Neural progenitor cell (in vitro differentiated cells): ENCODE measurements around the gene HDAC4. TPM values are rescaled to one million over a fixed set of nuclear protein-coding genes. Genes with fewer than 3 reads are reported as not detected.
A peak's percentile ranks its signal among the peaks of the same experiment; 100 is the strongest.

Experiments
- DNase-seq: peaks from one replicate; pipeline ENCODE4 v3.0.0-alpha.2; 2016; ENCODE audit warnings: low spot score
- H2AFZ ChIP-seq: fragments of 200-600 bp; sonication (generic); replicated peaks from 2 replicates; pipeline ENCODE4 v1.6.1; 2016; ENCODE audit warnings: antibody characterized with exemption
- H3F3A ChIP-seq: fragments of 200-600 bp; sonication (generic); 2 replicates; pipeline ENCODE4 v1.6.1; 2016; ENCODE audit warnings: antibody characterized with exemption, low read depth
- H3K27ac ChIP-seq: fragments of 200-600 bp; sonication (generic); 2 replicates; pipeline ENCODE4 v1.5.1; 2016; ENCODE audit warnings: mild to moderate bottlenecking
- H3K27me3 ChIP-seq: fragments of 200-600 bp; sonication (generic); 2 replicates; pipeline ENCODE4 v1.6.1; 2016; ENCODE audit warnings: mild to moderate bottlenecking, moderate library complexity
- H3K36me3 ChIP-seq: fragments of 200-600 bp; sonication (generic); 2 replicates; pipeline ENCODE4 v1.5.1; 2016
- H3K4me1 ChIP-seq: fragments of 200-600 bp; sonication (generic); 2 replicates; pipeline ENCODE4 v1.6.1; 2016; ENCODE audit warnings: mixed run types
- H3K4me2 ChIP-seq: fragments of 200-600 bp; sonication (generic); 2 replicates; pipeline ENCODE4 v1.6.1; 2016
- H3K4me3 ChIP-seq: fragments of 200-600 bp; sonication (generic); 2 replicates; pipeline ENCODE4 v1.5.1; 2016
- H3K79me2 ChIP-seq: fragments of 200-600 bp; sonication (generic); 2 replicates; pipeline ENCODE4 v1.6.1; 2016; ENCODE audit warnings: low read depth
- H3K9ac ChIP-seq: fragments of 200-600 bp; sonication (generic); 2 replicates; pipeline ENCODE4 v1.6.1; 2016
- H3K9me3 ChIP-seq: fragments of 200-600 bp; sonication (generic); 2 replicates; pipeline ENCODE4 v1.5.1; 2016; ENCODE audit warnings: low read depth
- H4K20me1 ChIP-seq: fragments of 200-600 bp; sonication (generic); 2 replicates; pipeline ENCODE4 v1.6.1; 2016; ENCODE audit warnings: low read depth
- H3K27ac Mint-ChIP-seq: 3 replicates; pipeline ENCODE4 v1.8.0; 2021; ENCODE audit warnings: mixed read lengths
- H3K27me3 Mint-ChIP-seq: 2 replicates; pipeline ENCODE4 v1.8.0; 2022; ENCODE audit warnings: low read depth, mild to moderate bottlenecking, inconsistent platforms, moderate library complexity, mixed read lengths; ENCODE audit not compliant: insufficient read depth
- H3K36me3 Mint-ChIP-seq: 3 replicates; pipeline ENCODE4 v1.8.0; 2021; ENCODE audit warnings: mixed read lengths
- H3K4me1 Mint-ChIP-seq: 3 replicates; pipeline ENCODE4 v1.8.0; 2021; ENCODE audit warnings: mixed read lengths
- H3K4me3 Mint-ChIP-seq: 3 replicates; pipeline ENCODE4 v1.8.0; 2021; ENCODE audit warnings: mild to moderate bottlenecking, moderate library complexity, mixed read lengths
- H3K9me3 Mint-ChIP-seq: 3 replicates; pipeline ENCODE4 v1.8.0; 2020; ENCODE audit warnings: mixed read lengths
- EZH2 ChIP-seq: fragments of 200-600 bp; sonication (generic); IDR thresholded peaks from 2 replicates; pipeline ENCODE4 v1.6.1; 2017; ENCODE audit warnings: antibody characterized with exemption, mild to moderate bottlenecking, moderate library complexity
- EZH2phosphoT487 ChIP-seq: fragments of 200-600 bp; sonication (generic); IDR thresholded peaks from 2 replicates; pipeline ENCODE4 v1.6.1; 2017; ENCODE audit warnings: antibody characterized with exemption
- total RNA-seq: library from RNA; depleted of rRNA; stranded (reverse); fragments of >200 nt; gene quantifications from 2 replicates; pipeline ENCODE4 v1.2.3, GENCODE V29; 2015; ENCODE audit warnings: low replicate concordance
- TF ChIP-seq, protein P1 (sequence below): fragments of 200-600 bp; sonication (generic); IDR thresholded peaks from 2 replicates; pipeline ENCODE4 v1.5.1; 2017; ENCODE audit warnings: antibody characterized with exemption, mild to moderate bottlenecking

Gene HDAC4
- total RNA-seq, 1 donor from 2014 or later: 36.0 TPM

DNA sequence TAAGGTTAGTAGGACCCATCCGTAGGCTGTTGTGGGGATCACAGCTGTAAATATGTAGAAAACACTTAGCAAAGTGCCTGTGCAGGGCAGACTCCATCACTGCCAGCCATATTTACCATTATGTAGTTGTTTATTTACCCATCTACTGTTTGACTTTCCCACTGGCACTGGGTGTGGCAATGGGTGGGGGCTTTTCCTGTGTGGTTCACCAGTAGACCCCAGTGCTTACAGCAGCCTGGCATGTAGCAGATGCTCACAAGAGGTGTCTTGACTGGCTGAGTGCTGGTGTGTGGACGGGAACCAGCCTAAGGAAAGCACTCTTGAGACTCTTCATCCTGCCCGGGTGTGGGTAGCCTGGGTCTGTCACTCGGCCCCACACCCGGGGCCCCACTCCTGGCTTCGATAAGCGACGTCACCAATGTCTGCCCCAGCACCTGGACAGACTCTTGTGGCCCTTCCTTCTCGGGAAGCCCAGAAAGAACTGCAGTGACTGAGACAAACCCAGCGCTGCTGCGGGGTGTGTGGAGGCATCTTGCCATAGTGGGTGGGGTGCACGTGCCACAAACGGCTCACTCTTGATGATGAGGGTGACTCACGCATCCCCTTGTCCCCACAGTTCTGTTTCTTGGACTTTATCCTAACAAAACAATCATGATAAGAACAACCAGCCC lies 78.3 kb downstream of the HDAC4 start:
- no peak overlapping the region for H3K27ac Mint-ChIP-seq
- no peak for DNase-seq
- no peak for TF ChIP-seq EZH2phosphoT487
- TF ChIP-seq, protein P1, sequence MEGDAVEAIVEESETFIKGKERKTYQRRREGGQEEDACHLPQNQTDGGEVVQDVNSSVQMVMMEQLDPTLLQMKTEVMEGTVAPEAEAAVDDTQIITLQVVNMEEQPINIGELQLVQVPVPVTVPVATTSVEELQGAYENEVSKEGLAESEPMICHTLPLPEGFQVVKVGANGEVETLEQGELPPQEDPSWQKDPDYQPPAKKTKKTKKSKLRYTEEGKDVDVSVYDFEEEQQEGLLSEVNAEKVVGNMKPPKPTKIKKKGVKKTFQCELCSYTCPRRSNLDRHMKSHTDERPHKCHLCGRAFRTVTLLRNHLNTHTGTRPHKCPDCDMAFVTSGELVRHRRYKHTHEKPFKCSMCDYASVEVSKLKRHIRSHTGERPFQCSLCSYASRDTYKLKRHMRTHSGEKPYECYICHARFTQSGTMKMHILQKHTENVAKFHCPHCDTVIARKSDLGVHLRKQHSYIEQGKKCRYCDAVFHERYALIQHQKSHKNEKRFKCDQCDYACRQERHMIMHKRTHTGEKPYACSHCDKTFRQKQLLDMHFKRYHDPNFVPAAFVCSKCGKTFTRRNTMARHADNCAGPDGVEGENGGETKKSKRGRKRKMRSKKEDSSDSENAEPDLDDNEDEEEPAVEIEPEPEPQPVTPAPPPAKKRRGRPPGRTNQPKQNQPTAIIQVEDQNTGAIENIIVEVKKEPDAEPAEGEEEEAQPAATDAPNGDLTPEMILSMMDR: no peak
- TF ChIP-seq EZH2: no peak
- H3K4me1 ChIP-seq: peaks cover 28% of the 10 kb centered on the region
- peaks cover 92% of the 10 kb centered on the region for H3K79me2 ChIP-seq
- H3K4me1 Mint-ChIP-seq: peaks cover 36% of the 10 kb centered on the region
- H3K36me3 ChIP-seq: no peaks in the 10 kb centered on the region
- H3F3A ChIP-seq: peaks cover 6% of the 10 kb centered on the region
- H3K4me3 ChIP-seq: no peak overlapping the region
- no peak overlapping the region for H3K4me3 Mint-ChIP-seq
- H3K9me3 Mint-ChIP-seq: peaks cover 8% of the 10 kb centered on the region
- no peaks in the 10 kb centered on the region for H3K27me3 ChIP-seq
- H4K20me1 ChIP-seq: peaks cover 39% of the 10 kb centered on the region
- H3K9me3 ChIP-seq: no peaks in the 10 kb centered on the region
- peaks cover 37% of the 10 kb centered on the region for H3K36me3 Mint-ChIP-seq
- no peak overlapping the region for H3K4me2 ChIP-seq
- H3K27ac ChIP-seq: no peak overlapping the region
- no peak overlapping the region for H2AFZ ChIP-seq
- H3K9ac ChIP-seq: no peak overlapping the region
- H3K27me3 Mint-ChIP-seq: no peaks in the 10 kb centered on the region

DNA sequence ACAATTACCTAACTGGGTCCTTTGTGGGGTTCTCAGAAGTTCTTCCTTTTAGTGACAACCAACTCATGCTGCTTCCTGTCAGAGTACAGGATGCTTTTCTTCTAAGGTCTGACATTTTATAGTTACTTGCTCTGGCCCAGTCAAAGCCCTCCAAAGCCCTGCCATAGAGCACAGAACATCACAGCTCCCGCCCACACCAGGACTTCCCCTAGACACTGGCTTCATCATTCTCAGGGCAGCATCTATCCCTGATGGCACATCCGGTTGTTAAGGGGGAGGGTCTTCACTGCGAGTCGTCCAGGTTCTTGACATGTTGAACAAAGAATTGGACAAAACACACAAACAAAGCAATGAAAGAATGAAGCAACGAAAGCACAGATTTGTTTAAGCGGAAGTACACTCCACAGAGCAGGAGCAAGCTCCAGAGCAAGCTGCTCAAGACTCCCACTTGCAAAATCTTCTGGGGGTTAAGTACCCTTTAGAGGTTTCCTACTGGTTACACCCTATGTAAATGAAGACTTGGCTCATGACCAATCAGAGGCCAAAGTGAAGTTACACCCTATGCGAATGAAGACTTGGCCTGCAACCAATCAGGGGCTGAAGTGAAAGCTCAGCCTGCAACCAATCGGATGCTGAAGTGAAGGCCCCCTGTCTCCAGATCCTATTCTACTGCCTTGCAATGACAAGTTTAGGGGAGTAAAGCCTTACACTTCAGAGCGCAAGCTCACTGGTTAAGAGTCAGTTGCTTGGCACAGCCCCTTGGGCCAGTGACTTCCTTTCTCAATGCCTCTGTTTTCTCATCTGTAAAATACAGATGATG lies 79.0 kb downstream of the HDAC4 start:
- H3K79me2 ChIP-seq: peaks cover 92% of the 10 kb centered on the region
- H3K27ac ChIP-seq: no peak overlapping the region
- no peaks in the 10 kb centered on the region for H3K27me3 ChIP-seq
- peak overlapping the region; percentile 40 for H3K27ac Mint-ChIP-seq
- H3K4me2 ChIP-seq: no peak overlapping the region
- no peak for DNase-seq
- H3K4me1 ChIP-seq: peaks cover 36% of the 10 kb centered on the region
- no peaks in the 10 kb centered on the region for H3K27me3 Mint-ChIP-seq
- peaks cover 11% of the 10 kb centered on the region for H3K9me3 Mint-ChIP-seq
- H3K4me1 Mint-ChIP-seq: peaks cover 39% of the 10 kb centered on the region
- TF ChIP-seq EZH2 (no peak), EZH2phosphoT487 (no peak)
- TF ChIP-seq, protein P1: no peak
- H3K36me3 ChIP-seq: no peaks in the 10 kb centered on the region
- H4K20me1 ChIP-seq: peaks cover 33% of the 10 kb centered on the region
- peaks cover 44% of the 10 kb centered on the region for H3K36me3 Mint-ChIP-seq
- no peak overlapping the region for H2AFZ ChIP-seq
- no peak overlapping the region for H3K4me3 Mint-ChIP-seq
- H3K9ac ChIP-seq: no peak overlapping the region
- peaks cover 6% of the 10 kb centered on the region for H3F3A ChIP-seq
- H3K9me3 ChIP-seq: no peaks in the 10 kb centered on the region
- no peak overlapping the region for H3K4me3 ChIP-seq

DNA sequence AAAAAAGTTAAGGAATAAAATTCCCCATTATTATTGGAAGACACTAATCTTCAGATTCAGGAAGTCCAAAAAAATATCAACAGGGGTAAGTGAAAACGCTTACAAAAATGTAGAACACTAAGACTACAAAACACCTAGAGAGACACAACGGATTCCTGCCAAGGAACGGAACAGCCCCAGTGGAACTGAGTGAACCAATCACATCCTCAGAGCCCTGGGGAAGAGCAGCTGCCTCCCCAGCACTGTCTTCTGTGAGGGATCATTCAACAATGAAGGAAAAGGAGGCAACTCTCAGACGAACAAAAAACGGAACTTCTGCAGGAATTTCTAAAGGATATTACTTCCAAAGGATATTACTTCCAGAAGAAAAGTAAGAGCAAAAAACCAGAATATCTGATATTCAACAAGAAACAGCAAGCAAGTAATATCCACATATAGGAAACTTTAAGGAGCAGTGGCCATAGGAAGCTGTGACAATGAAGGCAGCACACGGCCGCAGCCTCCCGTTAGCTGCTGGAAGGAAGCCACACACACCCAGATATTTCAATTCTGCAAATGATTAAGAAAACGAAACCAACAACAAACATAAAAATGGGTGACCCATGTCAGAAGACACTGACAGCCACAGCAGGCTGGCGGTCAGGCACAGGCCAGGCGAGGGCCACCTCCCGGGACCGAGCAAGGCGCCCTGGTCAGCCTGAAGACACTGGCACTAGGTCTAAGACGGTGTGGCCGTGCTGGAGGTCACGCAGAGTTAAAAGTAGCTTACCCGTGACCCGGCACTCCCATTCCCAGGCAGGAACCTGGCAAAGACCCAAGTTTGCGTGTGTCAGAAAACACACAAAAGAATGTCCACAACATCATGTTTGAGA lies 81.8 kb downstream of the HDAC4 start:
- H3K27ac ChIP-seq: peak overlapping the region; percentile 38
- no peak for TF ChIP-seq EZH2phosphoT487
- TF ChIP-seq EZH2: no peak
- TF ChIP-seq, protein P1: no peak
- no peak overlapping the region for H2AFZ ChIP-seq
- H3K9ac ChIP-seq: no peak overlapping the region
- H3K4me3 Mint-ChIP-seq: no peak overlapping the region
- peaks cover 54% of the 10 kb centered on the region for H3K36me3 Mint-ChIP-seq
- H3K4me2 ChIP-seq: peak overlapping the region; percentile 11
- no peak overlapping the region for H3K4me3 ChIP-seq
- H3K27ac Mint-ChIP-seq: peak overlapping the region; percentile 44
- H3K79me2 ChIP-seq: peaks cover 92% of the 10 kb centered on the region
- no peak for DNase-seq
- no peaks in the 10 kb centered on the region for H3K36me3 ChIP-seq
- H3K27me3 ChIP-seq: no peaks in the 10 kb centered on the region
- H3K9me3 Mint-ChIP-seq: peaks cover 27% of the 10 kb centered on the region
- peaks cover 20% of the 10 kb centered on the region for H4K20me1 ChIP-seq
- no peaks in the 10 kb centered on the region for H3K27me3 Mint-ChIP-seq
- peaks cover 24% of the 10 kb centered on the region for H3K4me1 Mint-ChIP-seq
- peaks cover 6% of the 10 kb centered on the region for H3F3A ChIP-seq
- H3K9me3 ChIP-seq: no peaks in the 10 kb centered on the region
- peaks cover 27% of the 10 kb centered on the region for H3K4me1 ChIP-seq
